COLO829 (cell line): ENCODE data around the gene CDK14.
A peak's percentile ranks its signal among the peaks of the same experiment; 100 is the strongest.

Experiments
- DNase-seq: peaks from one replicate; pipeline ENCODE4 v3.0.0; 2012; ENCODE audit warnings: low spot score

The CDK14 gene

GRCh38 chr7:91206361-91206960, 610.3 kb downstream of the CDK14 start:
- DNase-seq = no peak

- no peak for DNase-seq
Observed at GRCh38 chr7:91212582-91212981, 616.5 kb downstream of the CDK14 start.

GRCh38 chr7:91226411-91226810, 630.3 kb downstream of the CDK14 start:
- no peak for DNase-seq

GRCh38 chr7:91228327-91228726, 632.2 kb downstream of the CDK14 start:
- peak; percentile 59 for DNase-seq

- DNase-seq = peak; percentile 22
Observed at GRCh38 chr7:91228927-91229558, 632.9 kb downstream of the CDK14 start.

GRCh38 chr7:91230100-91230499, 634.0 kb downstream of the CDK14 start:
- DNase-seq = no peak

- DNase-seq = no peak
Observed at GRCh38 chr7:91230503-91230902, 634.4 kb downstream of the CDK14 start.

GRCh38 chr7:91233212-91233611, 637.1 kb downstream of the CDK14 start:
- no peak for DNase-seq

GRCh38 chr7:91235211-91235832, 639.2 kb downstream of the CDK14 start:
- no peak for DNase-seq

- DNase-seq = no peak
Observed at GRCh38 chr7:91239171-91239604, 643.1 kb downstream of the CDK14 start.

GRCh38 chr7:91239772-91240171, 643.7 kb downstream of the CDK14 start:
- no peak for DNase-seq

GRCh38 chr7:91240376-91240941, 644.3 kb downstream of the CDK14 start:
- no peak for DNase-seq

- DNase-seq = no peak
Observed at GRCh38 chr7:91242097-91242844, 646.1 kb downstream of the CDK14 start.

GRCh38 chr7:91243591-91244301, 647.6 kb downstream of the CDK14 start:
- no peak for DNase-seq

GRCh38 chr7:91247500-91247899, 651.4 kb downstream of the CDK14 start:
- DNase-seq = no peak

GRCh38 chr7:91248996-91249395, 652.9 kb downstream of the CDK14 start:
- DNase-seq = no peak

- no peak for DNase-seq
Observed at GRCh38 chr7:91249506-91250233, 653.5 kb downstream of the CDK14 start.

GRCh38 chr7:91250706-91251105, 654.6 kb downstream of the CDK14 start:
- DNase-seq = no peak

- DNase-seq = no peak
Observed at GRCh38 chr7:91251877-91252276, 655.8 kb downstream of the CDK14 start.
